Measurements from ENCODE around the gene SPANXD. TPM values are rescaled to one million over a fixed set of nuclear protein-coding genes. Genes with fewer than 3 reads are reported as not detected.
"Not testable (repeated sequence)": the region's sequence is repeated elsewhere in the genome, so short reads cannot be mapped to it uniquely, and the experiment has no call there.

Gene SPANXD, protein sequence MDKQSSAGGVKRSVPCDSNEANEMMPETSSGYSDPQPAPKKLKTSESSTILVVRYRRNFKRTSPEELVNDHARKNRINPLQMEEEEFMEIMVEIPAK
- not detected for total RNA-seq
- long read RNA-seq: 0 reads

DNA sequence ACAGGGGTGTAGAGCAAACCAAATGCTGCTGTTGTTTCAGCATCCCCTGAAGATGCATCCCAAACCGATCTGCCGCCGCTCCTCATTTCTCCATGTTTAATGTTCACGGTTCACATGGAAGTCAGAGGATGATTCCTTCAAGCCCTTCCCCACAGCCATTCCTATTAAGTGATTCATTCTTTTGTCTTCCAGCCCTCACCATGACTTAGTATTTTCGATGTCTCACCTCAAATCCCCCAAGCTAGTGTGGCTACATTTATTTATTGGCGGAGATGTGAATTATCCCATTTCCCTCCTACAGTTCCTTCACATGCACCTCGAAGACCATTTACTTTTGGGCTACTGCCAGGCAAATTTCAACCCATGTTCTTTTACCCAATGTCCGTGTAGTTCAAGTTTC, at the start of gene SPANXD:
SPANXD (minus strand) TSS at position 101 of the 400 bp plus-strand sequence. CDS start 334 bp downstream, outside the sequence.
- DNase-seq; intact Hi-C loops (cut with micrococcal nuclease); ATAC-seq: not testable (repeated sequence)

DNA sequence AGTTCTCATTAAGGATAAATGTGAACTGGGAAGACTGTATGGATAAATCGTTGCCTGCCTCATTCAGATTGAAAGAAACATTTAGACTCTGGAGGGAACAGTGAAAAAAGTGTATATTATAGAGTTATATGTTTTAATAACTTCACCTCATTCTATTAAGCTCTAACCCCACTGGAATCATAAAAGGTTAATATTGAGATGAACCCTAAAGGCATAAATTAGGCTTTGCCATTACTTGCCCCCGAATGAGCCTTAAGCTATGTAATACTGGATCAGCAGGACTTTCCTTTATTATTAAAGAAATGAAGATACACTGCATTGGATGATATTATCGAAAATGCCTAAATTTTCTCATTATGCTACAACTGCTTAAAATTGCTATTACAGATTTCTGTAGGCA, 44.1 kb upstream of the SPANXD start:
- intact Hi-C loops (cut with micrococcal nuclease): no loop called here
- DNase-seq (no peak), ATAC-seq (no peak)

DNA sequence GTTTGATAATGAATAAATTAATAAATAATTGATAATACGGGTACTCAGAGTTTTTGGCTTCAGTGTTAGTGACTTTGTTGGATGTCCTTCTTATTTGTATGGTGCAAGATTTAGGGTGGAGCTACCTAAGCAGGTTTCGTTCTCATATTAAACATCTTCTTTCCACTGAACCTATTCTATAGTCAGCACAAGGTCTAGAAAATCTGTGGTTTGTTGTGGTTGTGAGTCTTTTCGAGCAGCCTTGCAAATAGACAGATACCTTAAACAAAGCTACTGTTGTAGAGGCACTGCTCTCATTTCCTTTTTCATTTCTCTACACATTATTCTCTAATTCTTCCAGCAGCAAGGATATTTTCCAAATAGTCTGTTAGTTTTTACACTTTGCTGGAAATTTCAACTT, 38.1 kb upstream of the SPANXD start:
- ATAC-seq (no peak), DNase-seq (no peak)
- intact Hi-C loops (cut with micrococcal nuclease): no loop called here

- ATAC-seq (no peak), DNase-seq (no peak)
- intact Hi-C loops (cut with micrococcal nuclease): no loop called here
Observed at GRCh38 chrX:141733371-141733770, 34.8 kb upstream of the SPANXD start.

DNA sequence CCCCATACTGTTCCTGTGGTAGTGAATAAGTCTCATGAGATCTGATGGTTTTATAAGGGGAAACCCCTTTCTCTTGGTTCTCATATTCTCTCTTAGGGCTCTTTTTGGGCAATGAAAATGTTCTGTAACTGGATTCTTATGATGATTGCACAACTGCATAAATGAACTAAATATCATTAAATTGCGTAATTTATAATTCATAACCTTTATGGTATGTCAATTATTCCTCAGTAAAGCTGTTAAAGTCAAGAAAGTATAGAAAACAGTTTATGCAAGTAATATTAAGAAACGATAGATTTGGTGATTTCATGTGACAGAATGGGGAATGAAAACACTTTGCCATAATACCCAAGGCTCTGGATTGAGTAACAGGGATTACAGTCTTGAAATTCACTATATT, 33.5 kb upstream of the SPANXD start:
- ATAC-seq (no peak), DNase-seq (no peak)
- intact Hi-C loops (cut with micrococcal nuclease): no loop called here

DNA sequence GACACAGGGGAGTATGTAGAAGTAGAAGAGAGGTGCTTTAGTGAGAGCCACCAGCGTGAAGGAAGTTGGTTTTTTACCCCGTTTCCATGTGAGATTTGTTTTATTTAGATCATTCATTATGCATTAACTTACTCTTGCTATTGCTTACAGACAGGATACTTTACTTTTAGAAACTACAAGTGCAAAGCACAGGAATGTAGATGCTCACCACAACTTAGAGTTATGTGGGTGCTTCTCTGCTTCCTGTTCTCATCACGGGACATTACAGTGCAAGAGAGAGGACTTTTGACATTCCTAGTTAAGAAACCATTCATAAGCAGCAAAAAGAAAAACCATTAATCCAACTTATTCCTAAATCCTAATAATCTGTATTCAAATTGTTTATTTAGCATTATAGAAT, 25.6 kb upstream of the SPANXD start:
- intact Hi-C loops (cut with micrococcal nuclease): loop anchor here (5.0 kb wide), 1 partner anchor 52 kb away; no protein-coding TSS in a partner anchor
- no peak for DNase-seq
- ATAC-seq: no peak

DNA sequence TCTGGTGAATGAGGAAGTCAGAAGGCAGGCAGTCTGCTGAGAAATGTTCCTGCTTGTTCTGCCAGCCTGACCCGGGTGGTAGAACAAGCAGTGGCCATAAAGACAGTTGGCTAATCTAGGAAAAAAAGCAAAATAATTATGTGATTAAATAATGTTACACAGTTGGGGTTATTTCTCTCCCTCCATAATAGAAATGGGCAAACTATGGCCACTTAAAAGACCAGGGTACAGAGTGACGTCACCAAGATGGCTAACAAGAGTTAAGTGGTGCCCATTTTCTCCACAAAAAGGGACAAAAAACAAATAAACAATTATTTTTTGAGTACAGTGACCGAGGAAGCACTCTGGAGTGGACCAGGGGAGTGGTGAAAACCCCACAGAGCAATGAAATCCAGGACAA, 16.1 kb upstream of the SPANXD start:
- no peak for ATAC-seq
- no peak for DNase-seq
- intact Hi-C loops (cut with micrococcal nuclease): no loop called here

GRCh38 chrX:141701072-141701471, 2.5 kb upstream of the SPANXD start:
- intact Hi-C loops (cut with micrococcal nuclease): no loop called here
- no peak for DNase-seq
- ATAC-seq: no peak

- intact Hi-C loops (cut with micrococcal nuclease): loop anchor here (5.0 kb wide), 1 partner anchor 48 kb away; no protein-coding TSS in a partner anchor
- ATAC-seq (no peak), DNase-seq (no peak)
Observed at GRCh38 chrX:141673946-141674345, 24.6 kb downstream of the SPANXD start.

GRCh38 chrX:141669689-141670088, 28.9 kb downstream of the SPANXD start:
- ATAC-seq: no peak
- intact Hi-C loops (cut with micrococcal nuclease): loop anchor here (5.0 kb wide), 1 partner anchor 53 kb away; no protein-coding TSS in a partner anchor

GRCh38 chrX:141668371-141668770, 30.2 kb downstream of the SPANXD start:
- intact Hi-C loops (cut with micrococcal nuclease): no loop called here
- DNase-seq: no peak
- no peak for ATAC-seq

More at GRCh38 chrX:141669689-141670088, 28.9 kb downstream of the SPANXD start:
- no peak for DNase-seq

DNA sequence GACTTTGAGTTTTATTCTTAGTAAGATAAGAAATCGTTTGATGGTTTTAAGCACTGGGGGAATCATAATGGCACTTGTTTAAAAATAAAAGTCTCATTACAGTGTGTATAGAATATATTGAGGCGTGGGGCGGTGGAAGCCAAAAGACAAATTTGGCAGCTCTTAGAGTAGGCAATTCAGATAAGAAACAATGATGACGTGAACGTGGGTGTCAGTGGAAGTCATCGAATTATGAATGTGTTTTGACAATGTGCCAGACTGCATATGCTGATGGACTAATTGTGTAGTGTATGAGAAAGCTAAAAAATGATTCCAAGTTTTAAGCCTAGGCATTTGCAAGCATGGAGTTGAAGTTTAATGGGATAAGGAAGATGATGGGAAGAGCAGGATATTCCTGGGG, 35.8 kb downstream of the SPANXD start:
- no peak for ATAC-seq
- intact Hi-C loops (cut with micrococcal nuclease): no loop called here
- DNase-seq: no peak

DNA sequence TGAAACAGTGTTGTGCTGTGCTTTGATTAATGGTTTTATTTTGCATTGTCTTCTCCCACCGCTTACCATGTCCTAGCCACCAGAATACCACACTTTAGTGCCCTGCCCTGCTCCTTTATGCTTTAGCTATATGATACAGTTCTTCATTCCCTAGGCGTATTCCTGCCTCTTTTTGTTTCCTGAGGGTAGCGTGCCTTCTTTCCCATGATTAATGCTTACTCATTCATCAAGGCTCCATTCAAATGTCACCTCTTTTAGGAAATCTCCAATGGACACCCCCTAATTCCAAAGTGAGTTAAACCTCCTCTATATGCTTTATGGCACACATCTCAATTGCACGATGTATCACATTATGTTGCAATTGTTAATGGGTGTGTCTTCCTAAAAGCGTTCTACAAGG, 46.3 kb downstream of the SPANXD start:
- no peak for ATAC-seq
- DNase-seq: no peak
- intact Hi-C loops (cut with micrococcal nuclease): no loop called here

Other genes starting within 250 kb of the SPANXD start
- not detected for gene SPANXA1, start 114.0 kb downstream of the SPANXD start, total RNA-seq
- not detected for gene SPANXA2, start 109.0 kb downstream of the SPANXD start, total RNA-seq
- gene MAGEC3, start 139.6 kb upstream of the SPANXD start, total RNA-seq: not detected
- not detected for gene MAGEC1, start 205.2 kb upstream of the SPANXD start, total RNA-seq